ENCODE measurements around the gene TMC5.

Gene TMC5

GRCh38 chr16:19463468-19464315 lies 46.0 kb downstream of the TMC5 start:
- no peak for DNase-seq (ENCODE audit: low read depth)

- no peak for DNase-seq (ENCODE audit: low read depth)
These were observed 50.6 kb downstream of the TMC5 start for GRCh38 chr16:19468300-19468699.

- DNase-seq (ENCODE audit: low read depth), result no peak
These were observed 54.8 kb downstream of the TMC5 start for GRCh38 chr16:19472482-19472881.

- no peak for DNase-seq (ENCODE audit: low read depth)
These were observed 56.9 kb downstream of the TMC5 start for GRCh38 chr16:19474617-19475016.

GRCh38 chr16:19478505-19478904 lies 60.8 kb downstream of the TMC5 start:
- no peak for DNase-seq (ENCODE audit: low read depth)

GRCh38 chr16:19479302-19479721 lies 61.6 kb downstream of the TMC5 start:
- DNase-seq (ENCODE audit: low read depth), result no peak

- DNase-seq (ENCODE audit: low read depth), result no peak
These were observed 63.6 kb downstream of the TMC5 start for GRCh38 chr16:19481296-19481695.

GRCh38 chr16:19481769-19482168 lies 64.1 kb downstream of the TMC5 start:
- DNase-seq (ENCODE audit: low read depth), result no peak

- DNase-seq (ENCODE audit: low read depth), result no peak
These were observed 64.6 kb downstream of the TMC5 start for GRCh38 chr16:19482291-19482690.

- DNase-seq (ENCODE audit: low read depth), result no peak
These were observed 66.4 kb downstream of the TMC5 start for GRCh38 chr16:19484096-19484495.

- DNase-seq (ENCODE audit: low read depth), result no peak
These were observed 67.9 kb downstream of the TMC5 start for GRCh38 chr16:19485611-19486010.

- no peak for DNase-seq (ENCODE audit: low read depth)
These were observed 68.4 kb downstream of the TMC5 start for GRCh38 chr16:19486051-19486450.

- DNase-seq (ENCODE audit: low read depth), result no peak
These were observed 69.2 kb downstream of the TMC5 start for GRCh38 chr16:19486750-19487325.

- DNase-seq (ENCODE audit: low read depth), result no peak
These were observed 70.5 kb downstream of the TMC5 start for GRCh38 chr16:19488213-19488640.

GRCh38 chr16:19490619-19491018 lies 72.9 kb downstream of the TMC5 start:
- no peak for DNase-seq (ENCODE audit: low read depth)

- DNase-seq (ENCODE audit: low read depth), result no peak
These were observed 79.5 kb downstream of the TMC5 start for GRCh38 chr16:19497176-19497575.

GRCh38 chr16:19499006-19499405 lies 81.3 kb downstream of the TMC5 start:
- DNase-seq (ENCODE audit: low read depth), result no peak

GRCh38 chr16:19499481-19499880 lies 81.8 kb downstream of the TMC5 start:
- DNase-seq (ENCODE audit: low read depth), result no peak

- peak; percentile 68 for DNase-seq (ENCODE audit: low read depth)
These were observed 84.9 kb downstream of the TMC5 start for GRCh38 chr16:19502395-19503131.

- no peak for DNase-seq (ENCODE audit: low read depth)
These were observed 85.9 kb downstream of the TMC5 start for GRCh38 chr16:19503461-19504075.

GRCh38 chr16:19505600-19506303 lies 88.1 kb downstream of the TMC5 start:
- DNase-seq (ENCODE audit: low read depth), result peak; percentile 83

- DNase-seq (ENCODE audit: low read depth), result no peak
These were observed 89.3 kb downstream of the TMC5 start for GRCh38 chr16:19506965-19507364.

All from fibroblast of the conjunctiva (primary cell).